GM12891 (cell line): ENCODE measurements around the gene MAP2K5.

ENCODE experiments used
- POLR2A ChIP-seq: IDR thresholded peaks from 2 replicates; pipeline ENCODE4 v1.6.1; 2011; ENCODE audit warnings: low read depth, low read length, control low read depth
- POLR2AphosphoS5 ChIP-seq: IDR thresholded peaks from 2 replicates; pipeline ENCODE4 v1.6.1; 2011; ENCODE audit warnings: low read depth, low read length, control low read depth

- no peak for TF ChIP-seq POLR2AphosphoS5
- TF ChIP-seq POLR2A, result no peak
These were observed 117.9 kb downstream of the MAP2K5 start for GRCh38 chr15:67660446-67660845.
